ENCODE results near the gene MAD1L1.

Gene MAD1L1

DNA sequence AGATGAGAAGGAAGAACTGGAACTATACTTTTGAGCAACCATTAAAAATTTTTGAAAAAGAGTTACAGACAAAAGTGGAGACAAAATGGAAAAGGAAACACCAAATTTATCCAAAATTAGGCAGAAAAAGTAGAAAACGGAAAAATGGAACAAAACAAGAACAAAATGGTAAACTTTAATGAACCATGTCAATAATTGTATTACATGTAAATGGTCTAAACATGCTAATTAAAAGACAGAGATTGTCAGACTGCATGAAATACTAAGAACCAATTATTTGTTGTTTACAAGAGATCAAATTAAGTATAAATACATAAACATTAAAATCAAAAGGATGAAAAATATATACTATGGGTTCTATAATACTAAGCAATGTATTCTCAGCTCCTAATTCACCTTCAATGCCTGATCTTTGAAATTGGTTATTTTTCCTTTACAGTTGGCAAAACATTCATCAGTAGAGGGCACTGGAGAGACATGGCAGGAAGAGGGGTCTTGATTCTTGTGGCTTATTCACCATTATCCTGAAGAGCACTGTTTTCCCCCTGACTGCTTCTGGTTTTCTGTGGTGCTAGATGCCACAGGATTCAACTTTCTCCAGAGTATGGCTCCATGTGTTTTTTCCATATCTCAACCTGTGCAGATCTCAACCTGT lies 437.7 kb downstream of the MAD1L1 start:
- no peak for DNase-seq

GRCh38 chr7:1787681-1788235 lies 445.0 kb downstream of the MAD1L1 start:
- no peak for DNase-seq

DNA sequence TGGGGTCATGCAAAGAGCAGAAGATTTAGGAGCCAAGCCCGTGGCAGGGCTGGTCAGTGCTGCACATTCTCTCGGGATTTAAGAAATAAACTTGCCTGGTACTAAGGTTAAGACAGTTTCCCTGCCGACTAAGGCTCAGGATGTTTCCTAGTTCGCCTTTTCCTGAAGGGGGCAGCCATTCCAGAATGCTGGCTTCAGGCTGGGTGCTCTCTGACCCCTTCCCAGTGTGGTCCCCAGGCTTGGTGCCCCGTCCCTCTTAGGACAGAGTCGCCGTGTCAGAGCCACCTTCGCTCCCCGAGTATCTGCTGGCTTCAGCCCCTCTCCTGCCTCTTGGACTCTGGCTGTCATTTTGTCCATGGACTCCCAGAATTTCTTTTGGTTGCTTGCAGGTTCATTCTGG lies 445.5 kb downstream of the MAD1L1 start:
- DNase-seq, result no peak

DNA sequence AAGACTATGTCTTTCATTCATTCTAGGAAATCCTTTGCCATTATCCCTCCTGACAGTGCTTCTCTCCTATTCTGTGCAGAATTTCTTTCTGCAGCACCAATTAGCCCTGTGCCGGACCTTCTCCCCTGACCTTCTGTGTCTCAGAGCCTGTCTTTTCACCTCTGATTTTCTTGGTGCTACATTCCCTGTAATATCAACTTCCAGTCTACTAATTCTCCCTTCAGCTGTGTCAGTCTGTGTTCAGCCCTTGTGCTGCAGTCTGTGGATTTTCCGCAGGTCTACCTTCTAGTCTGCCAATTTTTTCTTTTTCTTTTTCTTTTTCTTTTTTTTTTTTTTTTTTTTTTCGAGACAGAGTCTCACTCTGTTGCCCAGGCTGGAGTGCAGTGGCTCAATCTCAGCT lies 446.9 kb downstream of the MAD1L1 start:
- DNase-seq, result no peak

DNA sequence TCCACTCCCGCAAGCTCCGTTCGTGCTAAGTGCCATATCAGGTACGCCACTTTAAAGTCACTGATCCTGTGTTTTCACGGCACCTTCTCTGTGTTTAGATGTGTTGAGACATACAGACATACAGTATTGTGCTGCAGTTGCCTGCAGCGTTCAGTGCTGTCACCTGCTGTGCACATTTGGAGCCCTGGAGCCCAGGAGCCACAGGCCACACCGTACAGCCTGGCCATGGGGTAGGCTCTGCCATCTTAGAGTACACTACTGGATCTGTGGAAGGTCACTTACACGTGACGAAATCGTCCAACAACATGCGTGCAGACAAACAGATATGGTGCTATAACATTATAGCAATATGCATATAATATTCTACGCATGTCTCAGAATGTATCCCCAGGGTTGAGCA lies 451.4 kb downstream of the MAD1L1 start:
- no peak for DNase-seq

- no peak for DNase-seq
Observed at GRCh38 chr7:1779445-1779844, 453.3 kb downstream of the MAD1L1 start.

DNA sequence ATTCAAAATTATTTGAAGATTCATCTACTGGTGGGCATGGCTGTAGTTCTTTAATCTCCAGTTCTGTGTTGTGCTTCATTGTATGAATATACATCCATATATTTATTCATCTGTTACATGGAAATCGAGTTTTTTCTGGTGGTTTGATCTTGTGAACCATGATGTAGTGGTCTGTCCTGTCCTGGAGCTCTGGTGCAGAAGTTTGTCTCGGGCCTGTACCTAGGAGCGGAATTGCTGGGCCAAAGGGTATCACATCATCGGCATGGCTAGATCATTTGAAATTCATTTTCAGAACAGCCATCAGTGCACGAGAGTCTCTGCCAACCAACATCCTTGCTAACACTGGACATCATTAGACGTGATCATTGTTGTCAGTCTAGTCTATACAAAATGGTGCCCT lies 455.6 kb downstream of the MAD1L1 start:
- DNase-seq, result no peak

DNA sequence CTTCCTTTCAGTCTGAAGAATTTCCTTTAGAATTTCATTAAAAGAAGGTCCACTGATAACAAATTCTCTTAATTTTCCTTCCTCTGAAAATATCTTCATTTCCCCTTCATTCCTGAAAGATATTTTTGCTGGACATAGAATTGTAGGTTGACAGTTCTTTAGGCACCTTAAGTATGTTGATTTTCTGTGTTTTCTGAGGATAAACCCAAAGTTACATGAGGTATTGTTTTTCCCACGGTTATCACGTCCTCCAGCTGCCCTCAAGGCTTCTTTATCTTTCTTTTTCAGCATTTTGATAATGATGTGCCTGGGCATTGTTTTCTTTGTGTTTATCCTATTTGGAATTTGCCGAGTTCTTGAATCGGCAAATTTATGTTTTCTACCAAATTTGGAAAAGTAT lies 457.4 kb downstream of the MAD1L1 start:
- no peak for DNase-seq

- DNase-seq, result no peak
Observed at GRCh38 chr7:1770331-1770730, 462.4 kb downstream of the MAD1L1 start.

DNA sequence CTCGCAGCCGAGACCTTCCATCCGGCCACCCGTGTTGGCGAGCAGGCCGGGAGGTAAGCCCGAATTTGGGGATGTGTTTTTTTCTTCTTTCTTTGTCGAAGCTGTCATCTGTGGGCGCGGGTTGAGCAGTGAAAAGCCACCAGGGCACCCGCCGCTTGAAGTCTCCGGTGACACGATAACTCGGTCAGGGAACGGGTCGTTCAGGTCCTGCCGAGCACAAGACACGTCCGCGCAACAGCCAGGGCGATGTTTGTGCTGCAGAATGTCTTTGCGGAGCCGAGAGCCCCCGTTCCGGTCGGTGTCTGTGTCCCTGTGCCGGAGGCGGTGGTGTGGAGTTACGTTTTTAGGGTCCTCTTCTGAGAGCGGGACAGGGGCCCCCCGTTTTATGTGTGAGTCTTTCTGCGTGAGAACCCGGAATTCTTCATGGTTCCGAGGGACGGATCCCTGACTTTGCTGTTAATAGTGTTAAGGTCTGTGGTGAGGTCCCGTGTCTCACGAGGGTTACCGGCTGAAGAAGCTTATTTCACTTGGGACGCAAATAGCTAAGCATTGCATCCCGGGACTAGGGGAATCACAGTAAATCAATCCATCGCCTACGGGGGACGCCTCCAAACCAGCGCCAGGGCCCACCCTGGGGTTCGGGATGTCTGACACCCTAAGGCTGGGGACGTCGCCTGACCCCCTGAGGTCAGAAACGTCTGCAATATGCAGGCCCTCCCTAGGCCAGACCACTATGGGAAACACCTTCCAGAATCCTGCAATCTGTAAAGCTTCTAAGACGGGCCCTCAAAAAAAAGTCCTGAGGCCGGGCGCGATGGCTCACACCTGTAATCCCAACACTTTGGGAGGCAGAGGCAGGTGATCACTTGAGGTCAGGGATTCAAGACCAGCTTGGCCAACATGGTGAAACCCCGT lies 463.2 kb downstream of the MAD1L1 start:
- DNase-seq, result no peak

DNA sequence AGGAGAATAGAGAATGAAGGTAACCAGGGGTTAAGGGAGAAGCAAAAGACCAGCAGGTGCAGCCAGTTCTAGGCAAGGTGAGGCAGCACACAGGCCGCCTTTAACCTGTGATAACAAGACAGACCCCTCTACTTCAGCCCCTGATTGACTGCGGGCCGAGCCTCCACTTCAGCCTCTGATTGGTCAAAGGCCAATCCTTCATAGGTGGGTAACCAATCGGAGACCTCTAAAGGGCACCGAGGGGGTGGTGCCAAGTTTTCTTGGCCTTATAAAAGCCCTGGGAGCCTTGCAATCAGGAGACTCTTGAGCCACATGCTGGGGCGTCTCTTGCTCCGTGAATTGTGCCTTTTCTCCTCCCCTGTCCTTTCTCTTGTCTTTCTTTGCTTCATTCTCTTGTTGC lies 463.9 kb downstream of the MAD1L1 start:
- no peak for DNase-seq

- no peak for DNase-seq
Observed at GRCh38 chr7:1767524-1767923, 465.2 kb downstream of the MAD1L1 start.
